Choroid plexus epithelial cell (primary cell): ENCODE results near the gene ZSCAN20.

Experiments
- DNase-seq: peaks from one replicate; pipeline ENCODE4 v3.0.0-alpha.2; 2010; ENCODE audit warnings: low read depth
- H3K4me3 ChIP-seq: 2 replicates; pipeline ENCODE4 v1.5.1; 2011; ENCODE audit warnings: low read depth, mild to moderate bottlenecking, control low read depth, low read length, moderate library complexity
- TF ChIP-seq, protein P1 (sequence below): conservative IDR thresholded peaks from 2 replicates; pipeline ENCODE4 v1.5.1; 2011; ENCODE audit warnings: low read depth, mild to moderate bottlenecking, control low read depth, inconsistent platforms, low read length, moderate library complexity

Gene ZSCAN20

DNA sequence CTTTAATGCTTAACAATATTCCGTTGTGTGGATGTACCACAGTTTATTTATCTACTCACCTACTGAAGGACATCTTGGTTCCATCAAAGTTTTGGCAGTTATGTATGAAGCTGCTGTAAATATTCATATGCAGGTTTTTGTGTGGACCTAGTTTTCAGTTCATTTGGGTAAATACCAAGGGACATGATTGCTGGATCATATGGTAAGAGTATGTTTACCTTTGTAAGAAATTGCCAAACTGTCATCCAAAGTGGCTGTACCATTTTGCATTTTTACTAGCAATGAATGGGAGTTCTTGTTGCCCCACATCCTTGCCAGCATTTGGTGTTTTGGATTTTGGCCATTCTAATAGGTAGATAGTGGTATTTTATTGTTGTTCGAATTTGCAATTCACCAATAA, 10.0 kb downstream of the ZSCAN20 start:
- no peak overlapping the region for H3K4me3 ChIP-seq
- no peak for DNase-seq
- TF ChIP-seq, protein P1, sequence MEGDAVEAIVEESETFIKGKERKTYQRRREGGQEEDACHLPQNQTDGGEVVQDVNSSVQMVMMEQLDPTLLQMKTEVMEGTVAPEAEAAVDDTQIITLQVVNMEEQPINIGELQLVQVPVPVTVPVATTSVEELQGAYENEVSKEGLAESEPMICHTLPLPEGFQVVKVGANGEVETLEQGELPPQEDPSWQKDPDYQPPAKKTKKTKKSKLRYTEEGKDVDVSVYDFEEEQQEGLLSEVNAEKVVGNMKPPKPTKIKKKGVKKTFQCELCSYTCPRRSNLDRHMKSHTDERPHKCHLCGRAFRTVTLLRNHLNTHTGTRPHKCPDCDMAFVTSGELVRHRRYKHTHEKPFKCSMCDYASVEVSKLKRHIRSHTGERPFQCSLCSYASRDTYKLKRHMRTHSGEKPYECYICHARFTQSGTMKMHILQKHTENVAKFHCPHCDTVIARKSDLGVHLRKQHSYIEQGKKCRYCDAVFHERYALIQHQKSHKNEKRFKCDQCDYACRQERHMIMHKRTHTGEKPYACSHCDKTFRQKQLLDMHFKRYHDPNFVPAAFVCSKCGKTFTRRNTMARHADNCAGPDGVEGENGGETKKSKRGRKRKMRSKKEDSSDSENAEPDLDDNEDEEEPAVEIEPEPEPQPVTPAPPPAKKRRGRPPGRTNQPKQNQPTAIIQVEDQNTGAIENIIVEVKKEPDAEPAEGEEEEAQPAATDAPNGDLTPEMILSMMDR: no peak

DNA sequence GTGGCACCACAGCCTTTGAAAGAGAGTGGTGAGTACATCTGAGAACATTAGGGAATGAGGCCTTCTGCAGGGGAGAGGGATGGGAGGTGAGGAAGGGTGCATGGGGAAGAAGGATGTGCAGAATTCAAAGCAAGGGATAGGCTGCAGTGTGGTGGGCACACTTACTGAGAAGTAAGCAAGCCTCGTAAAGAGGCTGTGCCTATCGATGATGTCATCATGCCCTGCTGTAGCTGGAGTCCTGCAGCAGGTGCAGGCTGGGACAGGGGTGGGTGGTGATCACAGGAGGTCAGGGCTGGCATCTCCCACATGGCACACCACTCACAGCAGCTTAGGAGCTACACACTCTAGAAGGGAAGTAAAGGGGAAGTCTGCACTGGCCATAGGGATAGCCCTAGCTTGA, 16.2 kb downstream of the ZSCAN20 start:
- TF ChIP-seq, protein P1: no peak
- no peak overlapping the region for H3K4me3 ChIP-seq
- DNase-seq: no peak

DNA sequence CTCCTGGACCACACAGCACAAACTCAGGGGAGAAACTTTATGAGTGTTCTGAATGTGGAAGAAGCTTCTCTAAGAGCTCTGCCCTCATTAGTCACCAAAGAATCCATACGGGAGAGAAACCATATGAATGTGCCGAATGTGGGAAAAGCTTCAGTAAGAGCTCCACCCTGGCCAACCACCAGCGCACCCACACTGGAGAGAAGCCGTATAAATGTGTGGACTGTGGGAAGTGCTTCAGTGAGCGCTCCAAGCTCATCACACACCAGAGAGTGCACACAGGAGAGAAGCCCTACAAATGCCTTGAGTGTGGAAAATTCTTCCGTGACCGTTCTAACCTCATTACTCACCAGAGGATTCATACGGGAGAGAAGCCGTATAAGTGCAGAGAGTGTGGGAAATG, 22.5 kb downstream of the ZSCAN20 start:
- TF ChIP-seq, protein P1: no peak
- no peak for DNase-seq
- H3K4me3 ChIP-seq: no peak overlapping the region

DNA sequence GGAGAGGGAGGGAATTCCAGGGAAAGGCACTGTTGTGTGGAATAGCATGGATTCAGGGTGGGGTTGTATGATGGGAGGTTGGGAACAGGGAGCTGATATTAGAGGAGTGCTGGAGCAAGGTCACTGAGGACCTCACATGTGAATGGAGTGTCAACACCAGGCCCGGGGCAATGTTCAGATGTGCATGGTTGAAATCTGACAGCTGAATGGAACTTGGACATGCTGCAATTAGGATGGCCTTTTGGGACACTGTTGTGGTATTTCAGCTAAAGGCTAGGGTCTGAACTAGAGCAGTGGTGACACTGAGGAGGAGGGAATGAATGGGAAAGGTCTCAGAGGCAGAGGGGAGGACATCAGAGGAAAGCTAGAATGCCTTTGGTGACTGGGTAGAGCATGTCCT, 25.0 kb downstream of the ZSCAN20 start:
- DNase-seq: no peak
- TF ChIP-seq, protein P1: no peak
- H3K4me3 ChIP-seq: no peak overlapping the region

DNA sequence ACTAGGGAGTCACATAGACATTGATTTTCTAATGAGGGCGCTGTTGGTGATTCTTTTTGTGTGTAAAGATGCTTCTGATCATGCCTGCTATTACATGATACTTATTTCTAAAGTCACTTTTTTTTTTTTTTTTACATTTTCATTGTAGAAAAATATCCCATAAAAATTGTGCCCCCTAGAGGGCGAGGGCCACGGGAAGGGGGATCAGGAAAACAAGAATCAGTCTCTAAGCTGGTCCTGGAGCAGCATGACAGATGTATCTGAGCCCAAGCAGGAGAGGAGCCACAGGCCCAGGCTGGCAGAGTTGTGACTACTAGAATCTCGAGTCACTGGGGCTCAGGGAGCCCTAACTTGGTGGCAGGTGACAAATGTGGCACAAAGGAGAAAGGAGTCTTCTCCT, 28.1 kb downstream of the ZSCAN20 start:
- no peak overlapping the region for H3K4me3 ChIP-seq
- TF ChIP-seq, protein P1: peak; percentile 33
- DNase-seq: no peak

DNA sequence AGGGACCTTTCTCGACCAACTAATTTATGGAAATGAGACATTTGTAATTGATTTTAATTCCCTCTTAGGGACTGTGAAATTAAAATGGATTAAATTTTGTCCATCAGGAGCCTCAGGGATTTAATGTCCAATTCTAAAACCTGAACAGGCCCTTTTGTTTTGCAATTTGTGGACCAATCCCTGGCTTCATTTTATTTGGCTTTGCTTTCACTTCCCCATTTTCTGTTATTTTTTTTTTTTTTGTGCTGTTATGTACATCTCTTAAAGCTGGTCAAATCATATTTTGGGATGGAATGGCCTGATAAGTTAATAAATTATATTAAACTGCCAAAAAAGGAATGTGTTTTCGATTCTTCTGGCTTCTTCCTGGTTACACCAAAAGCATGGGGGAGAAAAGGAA, 28.9 kb downstream of the ZSCAN20 start:
- TF ChIP-seq, protein P1: no peak
- H3K4me3 ChIP-seq: no peak overlapping the region
- DNase-seq: no peak

DNA sequence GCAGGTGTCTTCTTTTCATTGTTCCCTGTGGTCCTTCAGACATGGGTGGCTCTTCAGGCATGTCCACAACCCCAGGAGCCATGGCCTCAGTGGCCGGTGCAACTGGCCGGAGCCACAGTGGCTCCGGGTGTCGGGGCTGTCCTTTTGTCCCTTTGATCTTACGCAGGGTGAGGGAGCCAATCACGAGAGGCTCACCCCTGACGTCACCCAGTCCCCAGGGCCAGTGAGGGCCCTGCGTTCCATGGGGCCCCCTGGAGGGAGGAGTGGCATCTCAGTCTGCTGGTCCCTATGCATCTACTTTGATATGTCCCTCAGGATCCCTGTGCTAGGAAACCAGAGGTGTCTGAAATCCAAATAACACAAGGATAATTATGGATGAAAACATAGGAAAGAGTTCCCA, 29.3 kb downstream of the ZSCAN20 start:
- DNase-seq: no peak
- TF ChIP-seq, protein P1: no peak
- no peak overlapping the region for H3K4me3 ChIP-seq
